Hematopoietic multipotent progenitor cell treated with erythropoietin and hydrocortisone succinate and interleukin-3 and kit ligand, for 17 days (in vitro differentiated cells): Measurements from ENCODE around the gene ERGIC1.
A peak's percentile ranks its signal among the peaks of the same experiment; 100 is the strongest.
"Not testable (repeated sequence)": the region's sequence is repeated elsewhere in the genome, so short reads cannot be mapped to it uniquely, and the experiment has no call there.

ENCODE experiments used
- DNase-seq: peaks from one replicate; pipeline ENCODE4 v3.0.0-alpha.2; 2015; ENCODE audit warnings: low spot score

ERGIC1 gene, protein sequence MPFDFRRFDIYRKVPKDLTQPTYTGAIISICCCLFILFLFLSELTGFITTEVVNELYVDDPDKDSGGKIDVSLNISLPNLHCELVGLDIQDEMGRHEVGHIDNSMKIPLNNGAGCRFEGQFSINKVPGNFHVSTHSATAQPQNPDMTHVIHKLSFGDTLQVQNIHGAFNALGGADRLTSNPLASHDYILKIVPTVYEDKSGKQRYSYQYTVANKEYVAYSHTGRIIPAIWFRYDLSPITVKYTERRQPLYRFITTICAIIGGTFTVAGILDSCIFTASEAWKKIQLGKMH

DNA sequence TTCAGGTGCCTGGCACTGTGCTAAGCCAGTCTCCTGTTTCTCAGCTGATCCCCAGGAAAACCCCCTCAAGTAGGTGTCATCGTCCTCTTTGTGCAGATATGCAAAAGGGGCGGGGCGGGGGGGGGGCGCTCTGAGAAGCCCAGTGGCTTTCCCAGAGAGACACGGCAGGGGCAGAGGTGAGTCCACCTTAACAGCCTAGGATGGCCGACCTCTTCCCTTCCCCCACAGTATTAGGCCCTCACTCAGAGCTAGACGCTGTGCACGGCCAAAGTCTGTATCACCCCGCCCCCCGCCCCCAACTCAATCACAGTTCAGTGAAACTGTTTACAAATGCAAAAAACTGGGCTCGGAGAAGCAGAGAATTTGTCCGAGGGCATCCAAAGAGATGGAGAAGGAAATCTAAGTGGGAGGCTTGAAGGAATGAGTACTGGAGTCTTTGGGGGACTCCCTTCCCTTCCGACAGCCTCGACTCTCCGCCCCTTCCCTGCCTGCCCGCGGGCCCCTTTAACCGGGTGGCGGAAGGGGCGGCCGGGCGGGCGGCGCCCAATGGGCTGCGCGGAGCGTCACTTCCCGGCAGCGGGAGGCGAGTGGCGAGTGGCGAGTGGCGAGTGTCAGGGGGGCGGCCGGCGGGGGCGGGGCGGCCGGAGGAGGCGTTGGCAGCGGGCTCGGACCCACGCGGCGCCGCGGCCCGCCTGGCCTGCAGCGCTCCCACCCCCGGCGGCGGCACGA, at the start of gene ERGIC1:
ERGIC1 (plus strand) TSS at position 566 of the 729 bp plus-strand sequence; CDS start at position 729, 163 bp downstream.
- DNase-seq, result peak; percentile 64

DNA sequence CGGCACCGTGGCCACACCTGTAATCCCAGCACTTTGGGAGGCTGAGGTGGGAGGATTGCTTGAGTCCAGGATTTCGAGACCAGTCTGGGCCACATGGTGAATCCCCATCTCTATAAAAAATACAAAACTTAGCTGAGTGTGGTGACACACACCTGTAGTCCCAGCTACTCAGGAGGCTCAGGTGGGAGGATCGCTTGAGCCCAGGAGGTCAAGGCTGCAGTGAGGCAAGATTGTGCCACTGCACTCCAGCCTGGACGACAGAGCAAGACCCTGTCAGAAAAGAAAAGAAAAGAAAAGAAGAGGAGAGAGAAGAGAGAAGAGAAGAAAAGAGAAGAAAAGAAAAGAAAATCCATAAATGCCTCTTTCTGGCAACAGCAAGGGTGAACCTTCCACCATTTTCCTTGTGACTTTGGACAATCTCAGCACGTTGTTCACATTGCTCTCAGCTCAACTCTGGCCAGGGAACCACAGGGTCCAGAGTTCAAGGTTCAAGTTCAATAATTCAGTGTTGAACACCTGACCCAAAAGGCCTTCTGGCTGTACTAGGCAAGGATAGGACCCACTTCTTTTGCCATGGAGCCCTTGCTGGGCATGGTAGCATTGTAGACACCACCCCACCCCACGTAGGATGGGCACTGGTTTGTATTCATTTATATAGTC, 48.5 kb upstream of the ERGIC1 start:
- no peak for DNase-seq

DNA sequence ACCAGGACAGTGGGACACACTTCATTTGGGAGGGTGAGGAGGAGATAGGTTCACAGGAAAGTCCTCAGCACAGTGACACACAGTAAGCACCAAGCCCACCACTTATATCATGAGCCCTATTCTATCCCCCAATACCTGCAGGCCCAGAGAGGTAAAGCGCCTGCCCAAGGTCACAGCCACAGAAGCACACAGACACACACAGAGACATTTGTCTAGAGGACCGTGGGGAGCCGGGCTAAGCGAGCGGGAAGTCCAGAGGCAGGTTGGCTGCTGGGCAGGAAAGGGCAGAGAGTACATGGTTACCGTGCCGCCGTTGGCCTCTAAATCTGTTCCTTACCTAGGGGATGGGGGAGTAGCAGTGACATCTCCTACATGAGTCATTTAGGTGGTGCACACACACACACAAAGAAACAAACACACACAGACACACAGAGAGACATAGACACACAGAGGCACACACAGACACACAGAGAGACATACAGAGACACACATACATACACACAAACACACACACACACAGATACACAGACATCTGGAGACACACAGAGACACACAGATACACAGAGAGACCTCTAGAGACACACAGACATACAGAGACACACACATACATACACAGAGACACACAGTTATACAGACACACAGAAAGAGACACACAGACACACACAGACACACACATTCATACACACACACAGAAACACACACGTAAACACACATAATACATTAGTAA, 47.2 kb upstream of the ERGIC1 start:
- DNase-seq, result peak; percentile 18

DNA sequence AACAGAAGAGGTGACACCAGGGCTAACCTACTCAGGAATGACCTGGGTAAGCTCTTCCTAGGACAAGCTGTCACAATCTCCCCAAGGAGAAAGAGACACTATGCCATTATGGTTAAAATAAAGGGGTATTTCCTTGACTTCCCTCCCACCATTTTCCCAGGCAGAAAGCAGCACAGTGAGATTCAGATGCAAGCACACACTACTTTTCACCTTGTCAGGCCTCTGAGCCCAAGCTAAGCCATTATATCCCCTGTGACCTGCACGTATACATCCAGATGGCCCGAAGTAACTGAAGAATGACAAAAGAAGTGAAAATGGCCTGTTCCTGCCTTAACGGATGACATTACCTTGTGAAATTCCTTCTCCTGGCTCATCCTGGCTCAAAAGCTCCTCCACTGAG, 46.5 kb upstream of the ERGIC1 start:
- DNase-seq, result not testable (repeated sequence)

DNA sequence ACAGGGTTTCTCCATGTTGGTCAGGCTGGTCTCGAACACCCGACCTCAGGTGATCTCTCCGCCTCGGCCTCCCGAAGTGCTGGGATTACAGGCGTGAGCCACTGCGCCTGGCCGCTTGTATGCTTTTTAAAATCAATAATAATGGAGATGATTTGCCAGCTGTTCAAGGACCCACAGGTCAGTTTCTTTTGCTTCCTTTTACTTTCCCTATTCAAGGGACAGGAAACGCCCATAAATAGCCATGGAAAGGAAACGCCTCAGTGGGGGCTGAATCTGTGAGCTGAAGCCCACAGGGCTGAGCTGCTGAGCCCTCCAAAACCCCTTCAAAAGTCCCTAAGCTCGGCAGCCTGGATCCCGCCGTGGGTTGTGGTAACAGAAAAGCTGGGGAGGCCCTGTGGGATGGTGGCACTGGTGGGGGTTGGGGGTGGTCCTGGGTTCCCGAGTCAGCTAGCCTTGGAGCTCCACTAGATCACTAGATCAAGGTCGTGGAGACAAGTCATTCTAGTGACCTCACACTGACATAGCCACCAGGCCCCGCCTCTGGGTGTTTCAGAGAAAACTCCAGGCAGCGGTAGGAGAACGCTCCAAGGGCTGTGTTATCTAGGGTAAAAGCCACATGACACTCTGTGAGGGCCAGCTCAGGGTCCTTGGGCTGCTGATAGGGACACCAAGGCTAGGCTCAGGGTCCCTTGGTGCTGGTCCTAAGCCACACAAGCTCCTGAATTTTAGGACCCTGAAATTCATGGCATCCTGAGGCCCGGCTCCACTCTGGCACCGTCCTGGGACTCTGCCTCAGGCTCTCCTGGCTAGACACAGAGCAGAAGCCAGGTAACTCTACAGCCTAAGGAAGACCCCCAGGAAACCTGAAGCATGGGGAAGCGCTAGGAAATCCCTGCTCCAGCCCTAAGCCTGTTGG, 45.0 kb upstream of the ERGIC1 start:
- peak; percentile 94 for DNase-seq

DNA sequence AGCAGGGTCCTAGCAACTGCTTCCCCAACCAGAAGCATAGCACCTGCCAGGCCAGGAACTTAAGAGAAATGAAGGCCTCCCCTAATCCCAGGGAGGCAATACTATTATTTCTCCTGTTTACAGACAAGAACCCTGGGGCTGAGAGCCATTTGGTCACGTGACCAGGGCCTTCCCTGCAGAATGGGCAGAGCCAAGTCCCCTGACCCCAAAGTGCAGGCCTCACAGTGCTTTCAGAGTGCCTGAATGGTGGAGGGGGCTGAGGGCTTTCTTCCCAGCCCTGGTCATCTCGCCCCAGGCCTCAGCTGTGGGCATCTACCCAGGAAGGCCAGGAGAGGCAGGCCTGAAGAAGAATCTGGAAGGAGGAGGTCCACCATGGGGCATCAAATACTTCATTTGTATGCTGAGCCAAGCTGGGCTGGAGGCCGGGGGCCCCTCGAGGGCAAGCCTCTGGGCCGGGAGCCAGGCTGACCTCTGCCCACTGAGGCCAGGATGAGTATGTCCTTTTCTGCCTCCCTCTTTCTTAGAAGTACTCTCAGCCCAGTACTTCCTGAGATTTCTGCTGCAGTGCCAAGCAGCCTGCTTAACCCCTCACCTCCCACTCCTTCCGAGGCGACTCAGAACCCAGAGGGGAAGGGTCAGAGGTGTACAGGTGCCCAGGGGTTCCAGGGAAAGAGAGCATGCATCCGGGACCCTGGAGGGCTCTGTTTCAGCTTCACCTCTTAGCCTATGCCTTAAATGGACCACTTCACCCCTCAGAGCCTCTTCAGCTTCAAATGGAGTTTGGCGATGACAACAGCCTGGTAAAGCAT, 44.2 kb upstream of the ERGIC1 start:
- DNase-seq, result peak; percentile 61

DNA sequence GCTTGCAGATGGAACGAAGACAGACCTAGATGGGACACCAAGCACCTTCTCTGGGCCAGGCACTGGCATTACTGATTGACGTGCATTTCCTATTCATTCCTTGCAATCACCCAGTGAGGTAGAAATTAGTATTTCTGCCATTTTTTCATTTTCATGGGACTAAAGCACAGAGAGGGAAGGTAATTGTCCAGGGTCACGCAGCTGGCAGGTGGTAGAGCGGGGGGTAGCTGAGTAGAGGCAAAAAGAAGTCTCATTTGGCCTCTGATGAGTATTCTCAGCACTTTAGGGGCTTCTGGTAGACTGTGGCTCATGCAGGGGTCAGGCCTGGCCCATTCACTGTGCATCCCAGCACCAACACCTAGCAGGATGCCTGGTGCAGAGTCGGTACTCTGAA, 43.6 kb upstream of the ERGIC1 start:
- peak; percentile 6 for DNase-seq

DNA sequence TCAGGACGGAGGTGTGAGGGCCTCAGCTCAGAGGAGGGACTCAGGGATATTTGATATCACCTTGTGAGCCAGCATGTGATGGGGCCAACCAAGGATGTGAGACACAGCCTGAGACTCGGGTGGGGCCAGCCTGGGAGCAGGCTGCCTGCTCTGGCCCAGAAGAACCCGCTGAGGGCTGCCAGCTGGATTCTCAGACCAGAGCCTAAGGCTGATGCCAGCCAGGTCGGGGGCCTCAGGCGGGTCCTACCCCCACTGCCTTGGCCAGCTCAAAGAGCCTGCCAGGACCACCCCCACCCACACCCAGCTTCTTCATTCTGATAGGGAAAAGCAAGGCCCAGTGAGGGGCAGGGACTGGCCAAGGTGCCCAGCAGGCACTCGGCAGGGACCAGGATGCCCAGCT, 42.8 kb upstream of the ERGIC1 start:
- DNase-seq, result peak; percentile 56

DNA sequence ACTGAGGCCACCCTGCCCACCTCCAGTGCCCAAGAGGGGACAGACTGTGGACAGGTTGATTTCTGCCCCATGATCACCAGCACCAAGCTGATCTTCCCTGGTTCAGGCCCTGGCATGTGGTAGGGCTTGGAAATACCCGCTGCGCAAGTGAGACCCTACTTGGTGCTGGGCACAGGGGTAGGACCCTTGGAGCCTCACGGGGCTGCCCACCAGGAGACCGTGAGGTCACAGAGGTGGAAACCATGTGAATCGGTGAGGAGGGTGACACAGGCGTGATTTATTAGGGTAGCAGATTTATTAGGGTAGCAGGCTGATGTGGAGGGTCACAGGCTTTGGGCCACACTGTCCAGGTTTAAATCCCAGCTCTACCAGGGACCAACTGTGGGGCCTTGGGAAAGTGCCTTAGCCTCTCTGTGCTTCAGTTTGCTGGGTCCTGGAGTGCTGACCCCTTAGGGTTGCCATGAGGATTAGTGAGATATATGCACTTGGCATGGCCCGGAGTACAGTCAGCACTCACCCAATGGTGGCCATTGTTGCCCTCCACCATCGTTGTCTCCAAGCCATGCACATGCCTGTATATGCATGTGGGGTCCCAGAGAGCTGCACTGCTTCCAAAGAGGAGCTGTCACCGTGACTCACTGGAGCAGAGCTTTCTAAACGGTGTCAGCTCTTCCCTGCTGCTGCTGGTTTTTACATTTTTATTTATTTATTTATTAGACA, 42.2 kb upstream of the ERGIC1 start:
- DNase-seq, result peak; percentile 5

DNA sequence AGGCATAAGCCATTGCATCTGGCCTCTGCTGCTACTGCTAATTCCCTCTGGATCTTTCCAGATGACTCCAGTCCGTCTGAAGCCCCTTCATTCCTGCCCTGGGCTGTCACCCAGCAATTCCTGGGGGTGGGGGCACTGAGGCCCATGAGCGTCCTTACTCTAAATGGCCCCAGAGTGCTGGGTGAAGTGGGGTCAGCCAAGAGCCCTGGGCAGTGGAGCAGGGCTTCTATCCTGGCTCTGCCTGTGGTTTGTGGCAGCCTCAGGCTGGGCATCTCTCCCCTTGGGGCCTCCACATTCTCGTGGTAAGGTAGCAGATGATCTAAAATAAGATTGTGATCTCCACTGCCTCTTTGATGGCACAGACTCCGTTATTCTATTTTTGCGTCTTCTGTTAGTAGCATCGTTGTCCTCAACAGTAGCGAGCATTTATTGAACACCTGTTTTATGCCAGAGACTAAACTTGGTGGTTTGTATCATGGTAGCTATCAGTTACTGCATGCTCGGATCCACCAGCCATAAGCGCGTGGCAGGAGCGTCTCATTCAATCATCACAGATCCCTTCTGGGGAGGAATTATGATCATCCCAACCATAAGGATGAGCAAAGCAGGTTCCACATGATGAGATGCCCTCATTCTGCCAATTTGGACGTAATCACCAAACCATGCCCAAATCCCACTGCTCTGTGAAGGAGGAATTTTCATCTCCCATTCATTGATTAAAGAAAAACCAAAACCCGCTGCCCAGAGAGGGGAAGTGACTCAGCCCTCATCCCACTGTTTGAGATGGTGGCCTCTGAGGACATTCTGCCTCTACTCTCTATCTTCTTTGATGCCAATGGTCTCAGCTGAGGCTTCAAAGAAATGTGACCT, 41.1 kb upstream of the ERGIC1 start:
- DNase-seq, result no peak

DNA sequence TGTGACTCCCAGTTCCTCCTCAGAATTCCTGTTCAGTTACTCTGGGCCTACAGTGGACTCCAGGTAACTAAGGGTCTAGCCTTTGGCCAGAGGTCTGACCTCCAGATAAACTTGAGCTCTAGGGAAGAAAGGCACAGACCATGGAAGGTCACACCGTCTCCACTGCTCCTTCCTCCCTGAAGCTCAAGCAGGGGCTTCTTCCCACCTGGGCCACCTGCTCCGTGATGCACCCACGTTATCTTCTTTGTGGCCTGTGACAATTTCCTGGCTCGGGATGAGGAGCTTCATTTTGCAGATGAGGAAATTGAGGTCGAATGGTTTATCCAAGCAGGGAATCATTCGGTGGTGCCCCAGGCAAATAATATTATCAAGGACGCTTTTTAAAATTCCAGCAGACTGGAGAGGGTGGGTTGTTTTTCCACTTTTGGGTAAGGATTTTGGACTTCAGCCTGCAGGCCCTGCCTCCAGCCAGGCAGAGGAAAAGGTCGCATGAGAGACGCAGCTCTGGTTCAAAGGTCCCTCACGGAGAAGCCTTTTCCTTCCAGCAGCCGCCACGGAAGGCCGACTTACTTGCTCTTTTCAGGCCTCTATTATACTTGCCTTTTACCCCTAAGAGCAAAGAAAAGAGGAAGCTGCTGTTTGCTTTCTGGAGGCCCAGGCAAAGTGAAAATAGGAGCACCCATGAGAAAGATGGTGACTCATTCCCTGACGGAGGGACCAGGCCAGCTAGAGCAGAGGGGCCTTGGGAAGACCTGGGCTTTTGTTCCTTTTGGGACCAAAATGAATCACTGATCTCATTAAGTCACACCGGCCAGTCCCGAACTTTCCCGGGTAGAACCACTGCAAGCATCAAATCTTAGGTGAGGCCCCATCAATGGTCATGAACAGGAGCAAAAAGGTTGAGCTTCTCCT, 40.2 kb upstream of the ERGIC1 start:
- DNase-seq, result no peak

DNA sequence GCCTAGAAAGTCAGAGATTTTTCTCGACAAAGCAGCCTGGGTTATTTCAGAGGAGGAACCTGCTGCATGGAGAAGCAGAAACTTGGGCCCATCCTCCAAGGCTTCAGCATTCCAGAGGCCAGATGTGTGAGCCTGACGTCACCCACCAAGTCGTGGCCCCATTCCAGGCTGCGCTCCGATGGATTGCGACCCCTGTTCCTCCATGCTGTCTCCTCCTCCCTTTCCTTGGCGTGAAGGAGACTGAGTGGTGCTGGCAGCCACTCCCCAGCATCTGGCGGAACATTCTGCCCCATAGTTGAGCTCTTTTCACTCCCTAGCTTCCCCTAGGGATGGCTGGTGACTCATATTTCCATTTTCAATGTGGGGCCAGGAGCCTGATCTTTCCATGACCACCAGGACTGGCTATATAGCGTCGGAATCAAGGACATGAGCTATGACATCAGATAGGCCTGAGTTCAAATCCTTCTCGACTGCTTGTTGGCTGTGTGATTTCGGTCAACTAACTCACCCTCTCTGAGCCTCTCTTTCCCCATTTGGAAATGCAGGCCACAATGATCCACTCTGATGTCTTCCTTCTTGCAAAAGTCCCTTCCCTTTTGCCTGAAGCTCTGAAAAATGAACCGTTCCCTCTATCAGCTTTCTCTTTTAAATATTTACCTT, 38.6 kb upstream of the ERGIC1 start:
- no peak for DNase-seq

DNA sequence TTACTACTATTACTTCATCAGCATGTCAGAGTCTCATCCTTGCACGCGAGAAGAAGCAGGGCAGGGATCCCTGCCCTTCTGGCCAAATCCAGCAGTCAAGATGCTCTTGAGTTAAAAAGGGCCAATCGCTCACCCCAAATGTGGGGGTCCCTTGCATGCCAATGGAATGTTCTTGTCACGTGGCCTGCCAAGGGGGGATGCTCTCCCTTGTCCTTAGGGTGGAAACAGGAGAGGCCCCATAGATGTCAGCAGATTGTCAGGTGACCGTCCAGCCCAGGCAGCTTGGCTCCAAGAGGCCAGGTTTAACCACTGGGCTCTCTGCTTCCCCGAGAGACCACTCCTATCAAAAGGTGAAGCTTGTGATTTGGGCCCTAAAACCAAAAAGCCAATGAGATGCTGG, 37.7 kb upstream of the ERGIC1 start:
- no peak for DNase-seq

DNA sequence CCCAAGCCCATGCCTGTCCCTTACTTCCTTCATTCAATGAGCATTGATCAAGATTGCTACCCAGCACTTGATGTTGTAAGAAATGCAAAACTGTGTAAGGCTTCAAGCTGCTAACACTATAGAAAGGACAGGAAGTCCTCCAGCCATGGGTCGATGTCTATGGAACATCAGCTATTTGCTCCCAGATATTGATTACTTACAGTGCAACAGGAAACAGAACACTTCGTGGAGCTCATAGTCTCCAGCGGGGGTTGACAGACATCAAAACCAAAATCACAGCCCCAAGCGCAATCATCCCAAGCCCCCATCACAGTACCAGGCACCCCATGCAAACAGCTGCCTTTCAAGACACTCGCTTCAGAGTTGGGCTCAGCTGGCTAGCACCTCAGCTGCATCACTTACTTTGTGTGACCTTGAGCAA, 36.3 kb upstream of the ERGIC1 start:
- no peak for DNase-seq

DNA sequence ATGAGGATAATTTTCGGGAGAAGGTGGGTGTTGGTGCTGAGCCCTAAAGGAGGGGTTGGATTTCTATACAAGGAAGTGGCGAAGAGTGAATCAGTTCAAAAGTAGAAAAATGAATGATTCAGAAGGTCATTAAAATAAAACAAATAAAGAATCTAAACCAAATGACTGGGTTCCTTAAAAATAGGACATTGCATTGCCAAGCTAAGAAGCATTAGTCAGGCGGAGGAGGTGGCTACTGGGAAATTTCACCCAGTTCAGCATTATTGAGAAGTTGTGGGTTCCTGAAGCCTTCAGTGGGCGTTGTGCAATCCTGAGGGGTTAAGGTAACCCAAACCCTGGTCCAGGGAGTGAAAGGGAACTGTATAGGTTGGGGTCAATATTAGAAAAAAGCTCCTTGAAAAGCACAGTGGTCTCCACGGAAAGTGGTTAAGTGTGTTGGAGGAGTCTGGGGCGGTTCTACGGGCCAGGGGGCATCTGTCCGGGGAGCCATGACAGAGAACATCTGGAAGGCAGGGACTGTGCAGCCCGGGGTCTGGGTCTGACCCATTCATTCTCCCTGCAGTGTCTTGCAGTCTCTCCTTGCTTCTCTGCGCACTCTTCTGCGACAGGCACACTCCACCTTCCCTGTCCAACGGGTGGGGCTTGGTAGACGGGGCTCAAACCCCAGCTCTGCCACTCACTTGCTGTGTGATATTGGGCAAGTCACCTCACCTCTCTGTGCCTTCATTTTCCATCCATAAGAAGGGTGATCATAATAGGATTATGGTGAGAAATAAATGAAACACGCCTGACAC, 35.4 kb upstream of the ERGIC1 start:
- DNase-seq, result no peak

DNA sequence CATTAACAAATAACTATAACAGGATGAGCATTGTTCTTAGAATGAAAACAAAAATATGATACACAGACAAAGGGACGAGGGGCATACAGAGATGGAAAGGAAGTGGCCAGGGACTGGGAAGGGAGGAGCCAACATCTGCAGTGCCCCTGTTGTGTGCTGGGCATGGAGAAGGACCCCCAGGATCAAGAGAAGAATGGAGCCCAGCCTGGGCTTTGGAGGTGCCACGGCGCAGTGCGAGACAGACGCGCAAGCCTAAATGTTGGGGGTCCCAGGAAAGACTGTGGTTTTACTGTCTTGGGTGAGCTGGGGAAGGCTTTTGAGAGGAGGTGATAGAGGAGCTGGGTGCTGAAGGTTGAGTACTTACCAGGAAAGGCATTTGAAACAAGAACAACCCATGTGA, 34.6 kb upstream of the ERGIC1 start:
- DNase-seq, result no peak
